ENCODE data around the gene DSG4. TPM values are rescaled to one million over a fixed set of nuclear protein-coding genes. Genes with fewer than 3 reads are reported as not detected.
"Not testable (repeated sequence)": the region's sequence is repeated elsewhere in the genome, so short reads cannot be mapped to it uniquely, and the experiment has no call there.

DSG4 gene, protein sequence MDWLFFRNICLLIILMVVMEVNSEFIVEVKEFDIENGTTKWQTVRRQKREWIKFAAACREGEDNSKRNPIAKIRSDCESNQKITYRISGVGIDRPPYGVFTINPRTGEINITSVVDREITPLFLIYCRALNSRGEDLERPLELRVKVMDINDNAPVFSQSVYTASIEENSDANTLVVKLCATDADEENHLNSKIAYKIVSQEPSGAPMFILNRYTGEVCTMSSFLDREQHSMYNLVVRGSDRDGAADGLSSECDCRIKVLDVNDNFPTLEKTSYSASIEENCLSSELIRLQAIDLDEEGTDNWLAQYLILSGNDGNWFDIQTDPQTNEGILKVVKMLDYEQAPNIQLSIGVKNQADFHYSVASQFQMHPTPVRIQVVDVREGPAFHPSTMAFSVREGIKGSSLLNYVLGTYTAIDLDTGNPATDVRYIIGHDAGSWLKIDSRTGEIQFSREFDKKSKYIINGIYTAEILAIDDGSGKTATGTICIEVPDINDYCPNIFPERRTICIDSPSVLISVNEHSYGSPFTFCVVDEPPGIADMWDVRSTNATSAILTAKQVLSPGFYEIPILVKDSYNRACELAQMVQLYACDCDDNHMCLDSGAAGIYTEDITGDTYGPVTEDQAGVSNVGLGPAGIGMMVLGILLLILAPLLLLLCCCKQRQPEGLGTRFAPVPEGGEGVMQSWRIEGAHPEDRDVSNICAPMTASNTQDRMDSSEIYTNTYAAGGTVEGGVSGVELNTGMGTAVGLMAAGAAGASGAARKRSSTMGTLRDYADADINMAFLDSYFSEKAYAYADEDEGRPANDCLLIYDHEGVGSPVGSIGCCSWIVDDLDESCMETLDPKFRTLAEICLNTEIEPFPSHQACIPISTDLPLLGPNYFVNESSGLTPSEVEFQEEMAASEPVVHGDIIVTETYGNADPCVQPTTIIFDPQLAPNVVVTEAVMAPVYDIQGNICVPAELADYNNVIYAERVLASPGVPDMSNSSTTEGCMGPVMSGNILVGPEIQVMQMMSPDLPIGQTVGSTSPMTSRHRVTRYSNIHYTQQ
- total RNA-seq, result not detected in 2 replicates

DNA sequence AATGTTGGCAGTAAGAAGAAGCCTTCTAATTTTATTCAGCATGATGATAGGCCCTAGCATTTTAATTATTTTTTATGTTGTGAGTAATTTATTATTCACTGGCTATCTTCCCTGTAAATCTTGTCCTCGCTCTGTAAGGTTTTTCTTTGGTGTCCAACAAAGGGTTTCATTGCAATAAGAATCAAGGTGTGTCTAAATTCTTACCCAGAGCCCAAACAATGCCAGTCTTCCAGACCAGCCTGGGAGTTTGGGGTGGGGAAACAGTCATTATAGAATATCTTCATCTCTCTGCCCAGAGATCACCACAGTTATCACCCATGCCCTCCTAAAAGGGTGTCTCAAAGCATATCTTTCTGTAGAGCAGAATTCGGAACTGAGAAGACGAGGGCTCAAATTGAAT lies at the start of gene DSG4:
TSS of gene DSG4 (plus strand) at position 301 of the 400 bp plus-strand sequence. CDS start 135 bp downstream, outside the sequence.
- H3K9me3 Mint-ChIP-seq, result no peaks in the 10 kb centered on the region
- no peaks in the 10 kb centered on the region for H3K36me3 Mint-ChIP-seq (ENCODE audit: low read depth)
- no peak for DNase-seq
- no peaks in the 10 kb centered on the region for H3K4me1 Mint-ChIP-seq
- H3K4me3 Mint-ChIP-seq, result no peak within 1 kb of the TSS
- intact Hi-C loops (cut with micrococcal nuclease), result no loop called here
- no peak within 1 kb of the TSS for H3K27ac Mint-ChIP-seq
- H3K27me3 Mint-ChIP-seq, result no peaks in the 10 kb centered on the region

DNA sequence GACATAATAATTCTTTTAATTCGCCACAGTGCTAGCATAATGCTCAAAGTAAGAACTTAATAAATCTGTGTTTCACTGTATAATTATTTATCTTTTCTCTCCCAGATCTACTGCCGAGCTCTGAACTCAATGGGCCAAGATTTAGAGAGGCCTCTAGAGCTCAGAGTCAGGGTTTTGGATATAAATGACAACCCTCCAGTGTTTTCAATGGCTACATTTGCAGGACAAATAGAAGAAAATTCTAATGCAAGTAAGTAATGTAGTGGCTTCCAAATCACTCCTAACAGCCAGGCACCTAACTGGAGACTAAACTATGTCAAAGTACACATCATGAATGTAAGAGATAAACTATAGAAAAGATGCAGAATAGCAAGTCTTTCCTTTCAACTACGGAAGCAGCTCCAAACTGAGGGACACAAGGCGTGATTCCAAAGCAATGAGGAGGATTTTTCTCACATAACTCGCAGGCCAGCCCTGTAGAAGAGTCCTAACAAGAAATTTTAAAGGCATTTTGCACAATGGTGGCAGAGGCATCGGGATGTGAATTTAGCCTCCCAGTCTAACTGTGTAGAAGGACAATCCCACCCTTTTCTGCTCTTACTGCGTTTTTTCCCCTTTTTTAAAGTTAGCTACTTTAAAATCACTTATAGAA lies 46.7 kb upstream of the DSG4 start:
- no peak overlapping the region for H3K4me3 Mint-ChIP-seq
- no peak overlapping the region for H3K27ac Mint-ChIP-seq
- DNase-seq, result no peak
- no peaks in the 10 kb centered on the region for H3K36me3 Mint-ChIP-seq (ENCODE audit: low read depth)
- H3K27me3 Mint-ChIP-seq, result no peaks in the 10 kb centered on the region
- no peaks in the 10 kb centered on the region for H3K4me1 Mint-ChIP-seq
- intact Hi-C loops (cut with micrococcal nuclease), result no loop called here
- no peaks in the 10 kb centered on the region for H3K9me3 Mint-ChIP-seq

DNA sequence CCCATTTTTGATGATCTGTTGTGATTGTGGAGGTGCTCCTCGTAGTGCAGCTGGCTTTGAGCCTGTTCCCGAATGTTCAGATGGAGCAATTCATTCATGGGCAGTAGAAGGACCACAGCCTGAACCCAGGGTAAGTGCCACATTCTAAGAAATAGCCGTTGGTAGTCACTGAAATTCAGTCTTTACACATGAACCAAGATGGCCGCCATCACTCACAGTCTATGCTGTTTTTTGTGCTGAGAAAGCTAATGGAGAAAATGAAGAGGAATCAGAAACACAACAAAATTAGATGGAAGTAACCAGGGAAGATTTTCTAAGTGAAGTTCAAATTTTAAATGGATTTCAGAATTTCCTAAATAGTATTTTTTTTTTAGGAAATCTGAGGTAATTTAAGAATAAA lies 33.1 kb upstream of the DSG4 start:
- Mint-ChIP-seq H3K36me3 (ENCODE audit: low read depth) (no peaks in the 10 kb centered on the region), H3K27me3 (no peaks in the 10 kb centered on the region), H3K4me1 (no peaks in the 10 kb centered on the region), H3K4me3 (no peak overlapping the region), H3K27ac (no peak overlapping the region), H3K9me3 (no peaks in the 10 kb centered on the region)
- intact Hi-C loops (cut with micrococcal nuclease), result no loop called here
- DNase-seq, result no peak

DNA sequence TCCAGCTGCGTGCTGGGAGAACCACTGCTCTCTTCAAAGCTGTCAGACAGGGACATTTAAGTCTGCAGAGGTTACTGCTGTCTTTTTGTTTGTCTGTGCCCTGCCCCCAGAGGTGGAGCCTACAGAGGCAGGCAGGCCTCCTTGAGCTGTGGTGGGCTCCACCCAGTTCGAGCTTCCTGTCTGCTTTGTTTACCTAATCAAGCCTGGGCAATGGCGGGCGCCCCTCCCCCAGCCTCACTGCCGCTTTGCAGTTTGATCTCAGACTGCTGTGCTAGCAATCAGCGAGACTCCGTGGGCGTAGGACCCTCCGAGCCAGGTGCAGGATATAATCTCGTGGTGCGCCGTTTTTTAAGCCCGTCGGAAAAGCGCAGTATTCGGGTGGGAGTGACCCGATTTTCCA lies 23.2 kb upstream of the DSG4 start:
- DNase-seq; H3K27me3 Mint-ChIP-seq; H3K4me1 Mint-ChIP-seq; H3K4me3 Mint-ChIP-seq; H3K9me3 Mint-ChIP-seq; H3K36me3 Mint-ChIP-seq (ENCODE audit: low read depth); H3K27ac Mint-ChIP-seq; intact Hi-C loops (cut with micrococcal nuclease): not testable (repeated sequence)

DNA sequence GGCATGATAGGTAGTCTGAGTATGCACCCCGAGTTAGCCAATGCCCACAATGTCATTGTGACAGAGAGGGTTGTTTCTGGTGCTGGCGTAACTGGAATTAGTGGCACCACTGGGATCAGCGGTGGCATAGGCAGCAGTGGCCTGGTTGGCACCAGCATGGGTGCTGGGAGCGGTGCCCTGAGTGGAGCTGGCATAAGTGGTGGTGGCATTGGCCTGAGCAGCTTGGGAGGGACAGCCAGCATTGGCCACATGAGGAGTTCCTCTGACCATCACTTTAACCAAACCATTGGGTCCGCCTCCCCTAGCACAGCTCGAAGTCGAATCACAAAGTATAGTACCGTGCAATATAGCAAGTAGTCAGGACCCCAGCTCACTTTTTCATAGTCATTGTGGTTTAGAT lies 21.6 kb upstream of the DSG4 start:
- no peaks in the 10 kb centered on the region for H3K27me3 Mint-ChIP-seq
- H3K4me3 Mint-ChIP-seq, result no peak overlapping the region
- no peaks in the 10 kb centered on the region for H3K9me3 Mint-ChIP-seq
- no peak overlapping the region for H3K27ac Mint-ChIP-seq
- intact Hi-C loops (cut with micrococcal nuclease), result no loop called here
- H3K4me1 Mint-ChIP-seq, result no peaks in the 10 kb centered on the region
- H3K36me3 Mint-ChIP-seq (ENCODE audit: low read depth), result no peaks in the 10 kb centered on the region
- DNase-seq, result no peak

DNA sequence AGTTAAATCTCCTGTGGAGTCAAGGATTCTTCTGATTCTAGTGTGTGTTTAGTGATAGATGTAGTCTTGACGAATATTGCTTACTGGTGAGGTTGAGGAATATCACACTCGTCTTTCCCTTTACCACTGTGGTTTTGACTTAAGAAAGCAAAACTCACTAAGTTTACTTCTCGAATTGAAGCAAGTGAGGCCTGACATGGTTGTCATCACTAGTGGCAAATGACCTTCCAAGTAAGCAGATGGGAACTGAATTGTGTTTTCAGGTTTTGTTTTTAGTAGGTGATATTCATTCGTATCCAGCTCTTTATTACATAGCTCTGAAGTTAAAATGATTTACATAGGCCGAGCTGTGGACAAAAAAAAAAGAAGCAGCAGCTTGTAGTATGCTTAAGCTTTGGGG lies 20.6 kb upstream of the DSG4 start:
- intact Hi-C loops (cut with micrococcal nuclease), result no loop called here
- H3K4me1 Mint-ChIP-seq, result no peaks in the 10 kb centered on the region
- H3K36me3 Mint-ChIP-seq (ENCODE audit: low read depth), result no peaks in the 10 kb centered on the region
- H3K9me3 Mint-ChIP-seq, result no peaks in the 10 kb centered on the region
- H3K4me3 Mint-ChIP-seq, result no peak overlapping the region
- H3K27ac Mint-ChIP-seq, result no peak overlapping the region
- no peaks in the 10 kb centered on the region for H3K27me3 Mint-ChIP-seq
- DNase-seq, result no peak

DNA sequence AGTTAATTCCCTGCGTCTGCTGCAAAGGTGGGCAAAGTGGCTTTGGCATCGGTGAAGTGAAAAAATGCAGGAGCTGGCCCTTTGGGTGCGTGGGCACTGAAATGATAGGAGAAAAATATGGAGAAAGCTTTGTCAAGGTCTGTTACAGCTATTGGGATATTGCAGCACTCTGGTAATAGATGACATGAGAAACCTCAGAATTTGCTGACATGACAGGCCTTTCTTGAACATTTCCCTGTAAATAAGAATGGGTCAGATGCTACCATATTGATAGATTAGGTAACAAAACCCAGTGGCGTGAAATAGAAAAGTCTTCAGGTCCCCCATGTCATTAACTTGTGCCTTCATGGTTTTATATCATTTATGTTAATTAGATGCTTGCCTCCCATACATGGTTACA lies 12.4 kb upstream of the DSG4 start:
- Mint-ChIP-seq H3K27ac (no peak overlapping the region), H3K4me3 (no peak overlapping the region), H3K4me1 (no peaks in the 10 kb centered on the region), H3K36me3 (ENCODE audit: low read depth) (no peaks in the 10 kb centered on the region), H3K9me3 (peaks cover 6% of the 10 kb centered on the region), H3K27me3 (no peaks in the 10 kb centered on the region)
- DNase-seq, result no peak
- intact Hi-C loops (cut with micrococcal nuclease), result no loop called here

DNA sequence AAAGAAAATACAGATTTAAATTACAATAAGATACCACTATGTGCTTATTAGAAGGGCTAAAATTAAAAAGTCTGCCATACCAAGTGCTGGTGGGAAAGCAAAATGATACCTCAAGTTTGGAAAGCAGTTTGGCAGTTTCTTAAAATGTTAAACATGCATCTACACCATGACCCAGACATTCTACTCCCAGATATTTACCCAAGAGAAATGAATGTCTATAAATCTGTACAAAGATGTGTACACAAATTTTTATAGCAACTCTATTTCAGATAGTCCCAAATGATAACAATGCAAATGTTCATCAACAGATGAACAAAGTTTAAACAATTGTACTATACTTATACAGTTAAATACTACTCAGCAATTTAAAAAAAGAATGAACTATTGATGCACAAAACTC lies 7.1 kb upstream of the DSG4 start:
- H3K27me3 Mint-ChIP-seq, result no peaks in the 10 kb centered on the region
- no peaks in the 10 kb centered on the region for H3K9me3 Mint-ChIP-seq
- H3K4me3 Mint-ChIP-seq, result no peak overlapping the region
- intact Hi-C loops (cut with micrococcal nuclease), result no loop called here
- DNase-seq, result no peak
- no peak overlapping the region for H3K27ac Mint-ChIP-seq
- no peaks in the 10 kb centered on the region for H3K36me3 Mint-ChIP-seq (ENCODE audit: low read depth)
- no peaks in the 10 kb centered on the region for H3K4me1 Mint-ChIP-seq

DNA sequence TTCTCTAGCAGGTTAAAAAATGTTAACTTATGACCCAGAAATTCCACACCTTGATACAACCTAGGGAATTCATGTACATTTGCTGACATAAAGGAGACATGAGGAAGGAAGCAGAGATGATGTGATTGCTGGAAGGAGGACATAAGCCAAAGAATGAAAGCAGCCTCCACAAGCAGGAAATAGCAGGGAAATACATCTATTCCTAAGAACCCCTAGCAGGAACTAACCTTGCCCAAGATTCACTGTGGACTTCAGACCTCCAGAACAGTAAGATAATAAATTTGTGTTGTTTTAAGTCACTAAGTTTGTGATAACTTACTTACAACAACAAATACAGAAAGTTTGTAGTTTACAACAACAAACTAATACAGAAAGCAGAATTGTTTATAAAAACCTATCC lies 4.6 kb upstream of the DSG4 start:
- H3K4me1 Mint-ChIP-seq, result no peaks in the 10 kb centered on the region
- no peaks in the 10 kb centered on the region for H3K9me3 Mint-ChIP-seq
- intact Hi-C loops (cut with micrococcal nuclease), result no loop called here
- DNase-seq, result no peak
- no peaks in the 10 kb centered on the region for H3K27me3 Mint-ChIP-seq
- H3K36me3 Mint-ChIP-seq (ENCODE audit: low read depth), result no peaks in the 10 kb centered on the region
- no peak overlapping the region for H3K4me3 Mint-ChIP-seq
- no peak overlapping the region for H3K27ac Mint-ChIP-seq

DNA sequence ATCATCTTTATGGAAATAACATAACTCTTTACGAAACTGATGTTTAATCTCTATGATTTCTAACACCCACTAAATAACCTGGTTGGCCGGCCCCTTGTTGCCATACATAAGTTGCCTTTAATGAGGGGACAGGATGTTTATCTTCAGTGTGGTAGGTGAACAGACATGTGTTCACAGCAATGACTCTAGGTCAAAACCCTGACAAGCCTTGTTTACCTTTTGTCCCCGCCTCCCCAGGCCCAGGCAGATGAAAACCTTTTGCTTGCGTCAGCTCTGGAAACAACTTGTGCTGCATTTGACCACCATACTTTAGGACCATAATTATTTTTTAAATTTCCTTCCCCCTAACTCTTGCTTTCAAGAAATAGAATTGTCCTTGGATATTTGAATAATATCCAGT lies 2.9 kb upstream of the DSG4 start:
- Mint-ChIP-seq H3K27me3 (no peaks in the 10 kb centered on the region), H3K4me1 (no peaks in the 10 kb centered on the region), H3K9me3 (no peaks in the 10 kb centered on the region), H3K4me3 (no peak overlapping the region), H3K36me3 (ENCODE audit: low read depth) (no peaks in the 10 kb centered on the region), H3K27ac (no peak overlapping the region)
- intact Hi-C loops (cut with micrococcal nuclease), result no loop called here
- DNase-seq, result no peak

DNA sequence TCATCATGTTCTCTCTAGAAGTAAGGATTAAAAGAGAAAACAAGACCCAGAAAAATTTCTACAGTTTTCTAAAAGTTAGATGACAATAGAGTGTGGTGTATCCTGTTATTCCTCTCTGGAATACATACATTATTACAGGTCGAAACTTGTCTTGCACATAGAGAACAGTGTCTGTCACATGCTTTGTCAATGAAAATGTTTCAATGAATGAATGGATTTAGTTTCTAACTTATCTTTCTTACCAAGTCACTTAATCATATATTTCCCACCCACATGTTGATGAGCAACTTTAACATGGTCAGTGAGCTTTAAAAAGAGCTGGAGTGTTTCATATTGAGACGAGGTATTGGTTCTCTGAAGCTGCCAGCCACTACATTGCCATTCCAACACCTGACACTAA lies 4.3 kb downstream of the DSG4 start:
- Mint-ChIP-seq H3K36me3 (ENCODE audit: low read depth) (no peaks in the 10 kb centered on the region), H3K4me1 (no peaks in the 10 kb centered on the region), H3K4me3 (no peak overlapping the region), H3K27ac (no peak overlapping the region), H3K9me3 (no peaks in the 10 kb centered on the region), H3K27me3 (no peaks in the 10 kb centered on the region)
- intact Hi-C loops (cut with micrococcal nuclease), result no loop called here
- no peak for DNase-seq

DNA sequence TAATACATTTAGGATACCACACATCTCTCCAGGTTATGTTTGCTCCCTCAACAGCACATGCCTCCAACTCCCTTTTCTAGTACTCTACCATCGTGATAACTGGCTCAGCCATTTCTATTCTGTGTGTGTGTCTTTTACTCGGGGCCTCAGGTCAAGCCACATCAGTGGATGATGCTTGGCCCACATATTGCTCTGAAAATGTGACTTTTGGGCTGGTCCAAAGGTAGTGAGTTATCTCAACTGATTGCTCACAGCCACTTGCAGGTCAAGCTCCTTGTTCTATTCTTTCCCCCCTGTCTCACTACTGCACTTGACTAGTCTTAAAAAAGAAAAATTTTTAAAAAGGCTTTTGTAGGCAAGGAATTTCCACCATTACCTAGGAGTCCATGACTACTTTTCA lies 5.5 kb downstream of the DSG4 start:
- intact Hi-C loops (cut with micrococcal nuclease), result no loop called here
- no peak for DNase-seq

DNA sequence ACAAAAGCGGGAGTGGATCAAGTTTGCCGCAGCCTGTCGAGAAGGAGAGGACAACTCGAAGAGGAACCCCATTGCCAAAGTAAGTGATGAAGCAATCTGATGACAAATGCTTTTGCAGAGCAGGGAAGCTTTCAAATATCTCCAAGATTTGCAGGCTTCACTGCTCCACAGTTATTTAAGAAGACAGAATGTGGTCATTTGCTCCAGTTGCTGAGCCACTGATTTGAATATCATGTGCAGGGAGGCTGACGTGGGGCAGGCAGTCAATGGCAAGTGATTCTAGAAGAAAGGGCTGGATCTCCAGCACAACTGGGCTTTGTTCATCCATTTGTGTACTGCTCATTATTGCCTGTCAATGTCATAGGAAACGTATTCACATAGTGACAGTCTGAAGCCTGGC lies 10.2 kb downstream of the DSG4 start:
- DNase-seq, result no peak
- Mint-ChIP-seq H3K4me1 (no peaks in the 10 kb centered on the region), H3K27ac (no peak overlapping the region), H3K27me3 (no peaks in the 10 kb centered on the region), H3K4me3 (no peak overlapping the region), H3K36me3 (ENCODE audit: low read depth) (no peaks in the 10 kb centered on the region), H3K9me3 (no peaks in the 10 kb centered on the region)
- intact Hi-C loops (cut with micrococcal nuclease), result no loop called here

More for the DNA sequence above, 5.5 kb downstream of the DSG4 start:
- H3K27me3 Mint-ChIP-seq, result no peaks in the 10 kb centered on the region
- H3K27ac Mint-ChIP-seq, result no peak overlapping the region
- H3K9me3 Mint-ChIP-seq, result no peaks in the 10 kb centered on the region
- no peaks in the 10 kb centered on the region for H3K36me3 Mint-ChIP-seq (ENCODE audit: low read depth)
- H3K4me1 Mint-ChIP-seq, result no peaks in the 10 kb centered on the region
- H3K4me3 Mint-ChIP-seq, result no peak overlapping the region

DNA sequence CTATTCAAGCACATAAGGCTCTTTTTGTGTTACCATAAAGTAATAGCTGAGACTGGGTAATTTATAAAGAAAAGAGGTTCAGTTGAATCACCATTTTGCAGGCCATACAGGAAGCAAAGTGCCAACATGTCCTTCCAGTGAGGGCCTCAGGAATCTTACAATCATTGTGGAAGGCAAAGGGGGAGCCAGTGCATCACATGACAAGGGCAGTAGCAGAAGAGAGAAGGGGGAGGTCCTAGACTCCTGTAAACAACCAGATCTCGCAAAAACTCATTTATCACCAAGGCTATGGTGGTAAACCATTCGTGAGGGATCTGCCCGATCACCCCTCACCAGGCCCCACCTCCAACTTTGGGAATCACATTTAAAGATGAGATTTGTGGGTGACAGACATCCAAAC lies 16.7 kb downstream of the DSG4 start:
- intact Hi-C loops (cut with micrococcal nuclease), result no loop called here
- H3K27me3 Mint-ChIP-seq, result no peaks in the 10 kb centered on the region
- H3K4me1 Mint-ChIP-seq, result no peaks in the 10 kb centered on the region
- no peak overlapping the region for H3K27ac Mint-ChIP-seq
- H3K9me3 Mint-ChIP-seq, result no peaks in the 10 kb centered on the region
- no peaks in the 10 kb centered on the region for H3K36me3 Mint-ChIP-seq (ENCODE audit: low read depth)
- DNase-seq, result no peak
- H3K4me3 Mint-ChIP-seq, result no peak overlapping the region

Data from activated CD4-positive, alpha-beta T cell treated with anti-CD3 and anti-CD28 coated beads, Interleukin-2, amount 10 ng/mL, durations not matched to agents 24 days and 14 days (primary cell).